ENCODE measurements around the gene TEDC2. TPM values are rescaled to one million over a fixed set of nuclear protein-coding genes. Genes with fewer than 3 reads are reported as not detected.
A peak's percentile ranks its signal among the peaks of the same experiment; 100 is the strongest.

The TEDC2 gene
- total and polyA plus RNA-seq, 2 of the 8 experiments (the other 6 are each of a cell fraction or from before 2014, with no cell fraction given), result 54.6 to 55.6 TPM

DNA sequence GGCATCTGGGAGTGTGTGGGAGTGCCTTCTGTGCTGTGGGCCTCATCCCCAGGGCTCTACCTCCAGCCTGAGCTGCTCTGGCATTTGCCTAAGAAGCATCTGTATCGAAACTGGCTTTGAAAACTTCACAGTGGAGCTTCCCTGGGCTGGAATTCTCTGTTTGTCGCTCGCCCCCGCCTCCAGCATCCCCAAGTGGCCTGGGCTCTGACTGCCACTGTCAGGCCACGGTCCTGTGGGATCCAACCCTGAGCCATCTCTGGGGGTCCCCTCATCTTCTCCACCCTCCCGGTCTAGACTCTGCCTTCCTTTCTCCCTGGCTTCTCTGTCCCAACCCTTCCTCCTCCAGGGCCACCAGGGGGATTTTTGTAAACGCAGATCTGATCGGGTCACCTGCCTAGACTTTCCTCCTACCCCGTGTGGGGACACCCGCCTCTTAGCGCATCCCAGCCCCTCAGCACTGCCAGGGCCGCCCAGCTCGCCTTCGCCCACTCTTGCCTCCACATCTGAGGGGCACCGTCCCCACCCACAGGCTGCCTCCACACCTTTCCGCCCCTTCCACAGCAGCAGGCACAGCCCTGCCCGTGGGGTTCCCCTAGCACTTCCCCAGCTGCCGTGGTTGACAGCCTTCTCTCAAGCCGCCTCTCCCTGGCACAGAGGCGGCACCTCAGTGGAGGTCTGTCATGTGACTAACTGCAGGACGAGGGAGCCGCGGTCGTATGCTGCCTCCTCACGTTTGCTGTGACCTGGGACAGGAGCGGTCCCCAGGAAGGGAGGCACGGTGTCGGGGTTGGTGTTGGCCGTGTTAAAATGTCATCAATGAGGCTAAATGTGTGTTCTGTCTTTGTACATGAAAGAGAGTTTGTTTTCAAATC is 27.0 kb downstream of the TEDC2 start:
- CTCF ChIA-PET (ENCODE audit: partially characterized antibody), result interaction anchor here (0.6 to 3.6 kb wide), 9 partner anchors 11 to 346 kb away, joined by 3 to 32 read pairs (median 4); partner anchors contain the start of genes ATP6V0C and TBC1D24
- TF ChIP-seq, protein P1, sequence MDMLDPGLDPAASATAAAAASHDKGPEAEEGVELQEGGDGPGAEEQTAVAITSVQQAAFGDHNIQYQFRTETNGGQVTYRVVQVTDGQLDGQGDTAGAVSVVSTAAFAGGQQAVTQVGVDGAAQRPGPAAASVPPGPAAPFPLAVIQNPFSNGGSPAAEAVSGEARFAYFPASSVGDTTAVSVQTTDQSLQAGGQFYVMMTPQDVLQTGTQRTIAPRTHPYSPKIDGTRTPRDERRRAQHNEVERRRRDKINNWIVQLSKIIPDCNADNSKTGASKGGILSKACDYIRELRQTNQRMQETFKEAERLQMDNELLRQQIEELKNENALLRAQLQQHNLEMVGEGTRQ (IDR thresholded peaks at IDR 0.05; ENCODE audit: low read length), result peak; percentile 28; the same call in 1 of the 2 replicates
- TF ChIP-seq RAD21 (IDR thresholded peaks at IDR 0.05 in 1 of 2, conservative IDR thresholded peaks at IDR 0.05 in 1 of 2; ENCODE audit: low read depth in 2 of 2, low read length in 2 of 2) (peak; percentile 40 to 47; a peak in 2 of 4 replicates), BACH1 (IDR thresholded peaks at IDR 0.05; ENCODE audit: low read length) (no peak), SIN3A (conservative IDR thresholded peaks at IDR 0.05 in 1 of 2, IDR thresholded peaks at IDR 0.05 in 1 of 2; ENCODE audit: low read depth in 1 of 2, low read length in 2 of 2) (0 out of 4 replicates have a peak, but pooled peaks of 1 of the 2 experiments have one; percentile 18)
- TF ChIP-seq, protein P2, sequence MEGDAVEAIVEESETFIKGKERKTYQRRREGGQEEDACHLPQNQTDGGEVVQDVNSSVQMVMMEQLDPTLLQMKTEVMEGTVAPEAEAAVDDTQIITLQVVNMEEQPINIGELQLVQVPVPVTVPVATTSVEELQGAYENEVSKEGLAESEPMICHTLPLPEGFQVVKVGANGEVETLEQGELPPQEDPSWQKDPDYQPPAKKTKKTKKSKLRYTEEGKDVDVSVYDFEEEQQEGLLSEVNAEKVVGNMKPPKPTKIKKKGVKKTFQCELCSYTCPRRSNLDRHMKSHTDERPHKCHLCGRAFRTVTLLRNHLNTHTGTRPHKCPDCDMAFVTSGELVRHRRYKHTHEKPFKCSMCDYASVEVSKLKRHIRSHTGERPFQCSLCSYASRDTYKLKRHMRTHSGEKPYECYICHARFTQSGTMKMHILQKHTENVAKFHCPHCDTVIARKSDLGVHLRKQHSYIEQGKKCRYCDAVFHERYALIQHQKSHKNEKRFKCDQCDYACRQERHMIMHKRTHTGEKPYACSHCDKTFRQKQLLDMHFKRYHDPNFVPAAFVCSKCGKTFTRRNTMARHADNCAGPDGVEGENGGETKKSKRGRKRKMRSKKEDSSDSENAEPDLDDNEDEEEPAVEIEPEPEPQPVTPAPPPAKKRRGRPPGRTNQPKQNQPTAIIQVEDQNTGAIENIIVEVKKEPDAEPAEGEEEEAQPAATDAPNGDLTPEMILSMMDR (IDR thresholded peaks at IDR 0.05; ENCODE audit: control extremely low read depth in 1 of 3, insufficient read depth in 1 of 3, low read depth in 1 of 3, low read length in 3 of 3), result peak in 1 of 3 experiments; percentile 21; a peak in 1 of 4 replicates

More for the DNA sequence above, 27.0 kb downstream of the TEDC2 start:
- 90% methylated on average over 28 of the region's 29 CpGs; no CpG with 5 or more reads in 1 of the 2 experiments for WGBS, 2 experiments (ENCODE audit: extremely low coverage in 1 of 2, insufficient coverage in 1 of 2, insufficient read length in 1 of 2, insufficient replicate concordance in 2 of 2, low coverage in 1 of 2, low lambda C conversion rate in 2 of 2, missing lambda C conversion rate in 1 of 2)
- Histone ChIP-seq H3K9ac (replicated peaks in 1 of 4; ENCODE audit: extremely low read depth in 1 of 4, low read depth in 3 of 4, low read length in 3 of 4) (no peak overlapping the region), H3K79me2 (ENCODE audit: control insufficient read depth in 1 of 2, insufficient read depth in 2 of 2, low read length in 2 of 2) (0 out of 4 replicates have a peak, but pooled peaks cover 0 to 2% of the 10 kb centered on the region in 2 experiments), H2BK5ac (ENCODE audit: low read depth, low read length) (0 out of 2 replicates have a peak overlapping the region, but pooled peaks have one; percentile 44), H3K56ac (replicated peaks; ENCODE audit: insufficient read length, low read depth, low read length) (no peak overlapping the region), H4K91ac (replicated peaks; ENCODE audit: insufficient read length, low read length) (no peak overlapping the region), H4K20me1 (replicated peaks in 1 of 2; ENCODE audit: control insufficient read depth in 1 of 2, insufficient read depth in 2 of 2, low read length in 2 of 2) (peaks cover 0 to 15% of the 10 kb centered on the region in 2 experiments), H2BK120ac (replicated peaks; ENCODE audit: low read depth, low read length) (no peak overlapping the region), H2BK15ac (ENCODE audit: low read length) (no peak overlapping the region), H3K79me1 (ENCODE audit: low read depth, low read length) (peaks cover 12% of the 10 kb centered on the region), H3K18ac (ENCODE audit: extremely low read depth, low read length) (no peak overlapping the region), H3K4me1 (replicated peaks in 1 of 4; ENCODE audit: control insufficient read depth in 3 of 4, insufficient read depth in 4 of 4, low read length in 3 of 4) (peaks cover 0 to 3% (median 0%) of the 10 kb centered on the region in 4 experiments; a peak in 1 of 7 replicates), H3K4ac (replicated peaks; ENCODE audit: insufficient read length, low read depth, low read length) (no peak overlapping the region), H3K14ac (ENCODE audit: insufficient read length) (no peak overlapping the region), H2AFZ (ENCODE audit: low read length) (no peak overlapping the region), H2BK12ac (ENCODE audit: low read depth, low read length) (no peak overlapping the region), H3K4me3 (ENCODE audit: extremely low read depth in 1 of 4, insufficient read depth in 2 of 4, low read depth in 3 of 4, low read length in 4 of 4) (no peak overlapping the region), H4K8ac (ENCODE audit: extremely low read depth, insufficient read depth, low read length) (peak overlapping the region; percentile 28; the same call in 1 of the 2 replicates), H4K5ac (ENCODE audit: insufficient read length, low read depth, low read length) (no peak overlapping the region), H2BK20ac (ENCODE audit: low read length) (no peak overlapping the region), H3K9me3 (ENCODE audit: insufficient read depth in 2 of 2, low read depth in 1 of 2, low read length in 1 of 2) (no peaks in the 10 kb centered on the region), H3K36me3 (ENCODE audit: control insufficient read depth in 2 of 4, insufficient read depth in 4 of 4, low read length in 3 of 4) (no peaks in the 10 kb centered on the region), H3K27ac (ENCODE audit: low read depth, low read length) (no peak overlapping the region), H3K4me2 (ENCODE audit: insufficient read depth in 1 of 2, low read depth in 2 of 2, low read length in 2 of 2) (no peak overlapping the region; a peak in 1 of 4 replicates), H3K23me2 (ENCODE audit: low read depth, low read length) (no peaks in the 10 kb centered on the region), H3K27me3 (replicated peaks in 1 of 4; ENCODE audit: control insufficient read depth in 3 of 4, extremely low read depth in 1 of 4, insufficient read depth in 3 of 4, low read length in 3 of 4) (no peaks in the 10 kb centered on the region; a peak in 1 of 7 replicates), H2AK5ac (ENCODE audit: low read depth, low read length) (no peak overlapping the region), H3K23ac (ENCODE audit: insufficient read length) (no peak overlapping the region)
- DNase-seq (ENCODE audit: low read depth in 1 of 2, low spot score in 2 of 2) (no peak), FAIRE-seq (no peak)
- POLR2A ChIA-PET (ENCODE audit: partially characterized antibody), result interaction anchor here (0.8 to 1.5 kb wide), 4 partner anchors 10 to 116 kb away, joined by 3 to 5 read pairs (median 4); partner anchors contain the start of genes AMDHD2 and TEDC2
